Psoas muscle (tissue), 8 donors: ENCODE measurements around the gene FMNL1. TPM values are rescaled to one million over a fixed set of nuclear protein-coding genes. Genes with fewer than 3 reads are reported as not detected.

Source experiments
- ATAC-seq, 4 donors: fragments of 200-7000 bp; cut with Tn5 transposase; one replicate each; pipeline ENCODE4 v1.9.1; 2020; ENCODE audit warnings: moderate library complexity in 3 of 4, mild to moderate bottlenecking in 2 of 4
- DNase-seq, 2 donors: peaks; one replicate each; pipeline ENCODE4 v3.0.0-alpha.2; 2020
- H3K27ac ChIP-seq: fragments of 200-600 bp; one replicate; pipeline ENCODE4 v1.8.0; 2022
- H3K27me3 ChIP-seq, 3 donors: fragments of 200-600 bp in 1 of 3; one replicate each; pipeline versions ENCODE4 v1.6.1 to v1.8.0; 2013 to 2022; ENCODE audit warnings: low read length in 2 of 3, mild to moderate bottlenecking in 2 of 3, moderate library complexity in 1 of 3; ENCODE audit not compliant: insufficient read depth in 3 of 3
- H3K36me3 ChIP-seq, 2 donors: fragments of 200-600 bp in 1 of 2; one replicate each; pipeline versions ENCODE4 v1.6.1 to v1.8.0; 2013 to 2022; ENCODE audit warnings: low read depth in 1 of 2, mild to moderate bottlenecking in 1 of 2, moderate library complexity in 1 of 2; ENCODE audit not compliant: insufficient read depth in 1 of 2
- H3K4me1 ChIP-seq: fragments of 200-600 bp; one replicate; pipeline ENCODE4 v1.8.0; 2022
- H3K4me3 ChIP-seq: fragments of 200-600 bp; one replicate; pipeline ENCODE4 v1.8.0; 2022; ENCODE audit warnings: mild to moderate bottlenecking
- H3K9me3 ChIP-seq: fragments of 200-600 bp; one replicate; pipeline ENCODE4 v1.8.0; 2022
- WGBS, 3 donors: extraction: QIAGEN DNeasy Blood & Tissue Kit; methylation state at CpG; one replicate each; pipeline versions ENCODE4 v1.1.6 to v1.1.7; 2013; 5-methylcytosine and 5-hydroxymethylcytosine counted together
- intact Hi-C, 2 donors: fragments of 100-400 bp; cut with DNase I; formaldehyde crosslinking; loops; one replicate each; pipeline versions ENCODE4 v1.11.0 to v1.14.2; 2022
- long read RNA-seq, 2 donors: library from polyadenylated mRNA; unstranded; transcript quantifications; one replicate each; pipeline ENCODE4 v2.0.0, GENCODE V29; 2021
- polyA plus RNA-seq, 3 donors: library from polyadenylated mRNA; stranded (reverse); fragments of 200-250 nt; gene quantifications; one replicate each; pipeline ENCODE4 v1.2.3, GENCODE V29; 2013
- total RNA-seq, 4 donors: library from RNA; stranded (reverse); fragmentation: NEBNext Ultra II Directional in 2 of 4; extraction: Animal tissue kit (Norgen Biotek cat#: 25700) in 2 of 4; gene quantifications; one replicate each; pipeline versions ENCODE4 v1.2.1 to v1.2.4, GENCODE V29; 2021 to 2023
- TF ChIP-seq, protein P1 (sequence below): fragments of 200-600 bp; IDR thresholded peaks from one replicate; pipeline ENCODE4 v1.8.0; 2022; ENCODE audit warnings: antibody characterized with exemption
- donor health status: healthy with polysubstance abuse.
- donor health status: DM: no; HTN: no; CAD: no; lungs with moderate emphysema.
- donor health status: Bipolar disorder and iron deficiency.
- donor health status: healthy.
- donor health status: DM: yes; HTN: yes; CAD: no.
- donor health status: DM: no; HTN: no; CAD: no.
- donor health status: DM: no; HTN: no; CAD: no.
- donor health status: DM: yes; HTN: yes; CAD: no.

Gene FMNL1, protein sequence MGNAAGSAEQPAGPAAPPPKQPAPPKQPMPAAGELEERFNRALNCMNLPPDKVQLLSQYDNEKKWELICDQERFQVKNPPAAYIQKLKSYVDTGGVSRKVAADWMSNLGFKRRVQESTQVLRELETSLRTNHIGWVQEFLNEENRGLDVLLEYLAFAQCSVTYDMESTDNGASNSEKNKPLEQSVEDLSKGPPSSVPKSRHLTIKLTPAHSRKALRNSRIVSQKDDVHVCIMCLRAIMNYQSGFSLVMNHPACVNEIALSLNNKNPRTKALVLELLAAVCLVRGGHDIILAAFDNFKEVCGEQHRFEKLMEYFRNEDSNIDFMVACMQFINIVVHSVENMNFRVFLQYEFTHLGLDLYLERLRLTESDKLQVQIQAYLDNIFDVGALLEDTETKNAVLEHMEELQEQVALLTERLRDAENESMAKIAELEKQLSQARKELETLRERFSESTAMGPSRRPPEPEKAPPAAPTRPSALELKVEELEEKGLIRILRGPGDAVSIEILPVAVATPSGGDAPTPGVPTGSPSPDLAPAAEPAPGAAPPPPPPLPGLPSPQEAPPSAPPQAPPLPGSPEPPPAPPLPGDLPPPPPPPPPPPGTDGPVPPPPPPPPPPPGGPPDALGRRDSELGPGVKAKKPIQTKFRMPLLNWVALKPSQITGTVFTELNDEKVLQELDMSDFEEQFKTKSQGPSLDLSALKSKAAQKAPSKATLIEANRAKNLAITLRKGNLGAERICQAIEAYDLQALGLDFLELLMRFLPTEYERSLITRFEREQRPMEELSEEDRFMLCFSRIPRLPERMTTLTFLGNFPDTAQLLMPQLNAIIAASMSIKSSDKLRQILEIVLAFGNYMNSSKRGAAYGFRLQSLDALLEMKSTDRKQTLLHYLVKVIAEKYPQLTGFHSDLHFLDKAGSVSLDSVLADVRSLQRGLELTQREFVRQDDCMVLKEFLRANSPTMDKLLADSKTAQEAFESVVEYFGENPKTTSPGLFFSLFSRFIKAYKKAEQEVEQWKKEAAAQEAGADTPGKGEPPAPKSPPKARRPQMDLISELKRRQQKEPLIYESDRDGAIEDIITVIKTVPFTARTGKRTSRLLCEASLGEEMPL
- total RNA-seq (1 to 10 TPM; 5.4 to 6.5 (median 6.0) TPM), polyA plus RNA-seq (1 to 10 TPM; 1.8 to 2.4 (median 2.3) TPM)
- long read RNA-seq, donor 1, result 0 reads
- long read RNA-seq, donor 2, partial matches to known transcripts, result 2 of 4 reads
- long read RNA-seq, donor 2, other reads (novel, unspliced or antisense), result 2 of 4 reads

- Histone ChIP-seq H3K4me3 (peak within 1 kb of the TSS; percentile 70), H3K4me1 (peaks cover 3% of the 10 kb centered on the region), H3K27me3 (peaks cover 0 to 13% (median 8%) of the 10 kb centered on the region in 3 donors), H3K9me3 (no peaks in the 10 kb centered on the region), H3K27ac (no peak within 1 kb of the TSS), H3K36me3 (no peaks in the 10 kb centered on the region)
- TF ChIP-seq, protein P1, sequence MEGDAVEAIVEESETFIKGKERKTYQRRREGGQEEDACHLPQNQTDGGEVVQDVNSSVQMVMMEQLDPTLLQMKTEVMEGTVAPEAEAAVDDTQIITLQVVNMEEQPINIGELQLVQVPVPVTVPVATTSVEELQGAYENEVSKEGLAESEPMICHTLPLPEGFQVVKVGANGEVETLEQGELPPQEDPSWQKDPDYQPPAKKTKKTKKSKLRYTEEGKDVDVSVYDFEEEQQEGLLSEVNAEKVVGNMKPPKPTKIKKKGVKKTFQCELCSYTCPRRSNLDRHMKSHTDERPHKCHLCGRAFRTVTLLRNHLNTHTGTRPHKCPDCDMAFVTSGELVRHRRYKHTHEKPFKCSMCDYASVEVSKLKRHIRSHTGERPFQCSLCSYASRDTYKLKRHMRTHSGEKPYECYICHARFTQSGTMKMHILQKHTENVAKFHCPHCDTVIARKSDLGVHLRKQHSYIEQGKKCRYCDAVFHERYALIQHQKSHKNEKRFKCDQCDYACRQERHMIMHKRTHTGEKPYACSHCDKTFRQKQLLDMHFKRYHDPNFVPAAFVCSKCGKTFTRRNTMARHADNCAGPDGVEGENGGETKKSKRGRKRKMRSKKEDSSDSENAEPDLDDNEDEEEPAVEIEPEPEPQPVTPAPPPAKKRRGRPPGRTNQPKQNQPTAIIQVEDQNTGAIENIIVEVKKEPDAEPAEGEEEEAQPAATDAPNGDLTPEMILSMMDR, result no peak
- intact Hi-C loops, result loop anchor here in 1 of 2 donors (5.0 kb wide), 1 partner anchor 366 kb away; no protein-coding TSS in a partner anchor
- no peak for ATAC-seq
- 6 to 14% (median 11%) methylated on average over 36 to 98 of the region's 98 CpGs for WGBS, 3 donors
- peak; percentile 53 to 80 for DNase-seq
These were observed at the start of gene FMNL1 for GRCh38 chr17:45221081-45222013. Gene FMNL1, plus strand, starts transcription at chr17:45221885. Its CDS starts 240 bp downstream, at chr17:45222125.

DNA sequence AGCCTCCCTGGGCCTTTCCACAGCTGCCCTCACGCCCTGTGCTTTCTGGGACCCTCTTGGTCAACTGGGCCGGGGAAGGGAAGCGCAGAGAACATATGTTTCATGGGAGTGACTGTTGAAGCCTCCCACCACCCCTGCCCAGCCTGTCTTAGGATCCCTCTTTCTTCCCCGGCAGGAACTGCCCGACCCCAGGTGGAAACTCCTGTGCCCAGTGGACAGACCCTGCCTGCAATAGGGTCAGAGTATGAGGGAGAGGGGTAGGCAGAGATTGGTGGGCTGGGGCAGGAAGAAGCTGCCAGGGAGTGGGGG lies 49.5 kb upstream of the FMNL1 start:
- ATAC-seq (peak in 1 of 4 donors; percentile 1), DNase-seq (no peak)
- Histone ChIP-seq H3K27me3 (no peaks in the 10 kb centered on the region), H3K4me1 (peaks cover 26% of the 10 kb centered on the region), H3K36me3 (peaks cover 0 to 30% of the 10 kb centered on the region in 2 donors), H3K4me3 (peak overlapping the region; percentile 44), H3K27ac (peak overlapping the region; percentile 82), H3K9me3 (no peaks in the 10 kb centered on the region)
- intact Hi-C loops, result loop anchor here in 1 of 2 donors (2.0 kb wide), 1 partner anchor 19 kb away; no protein-coding TSS in a partner anchor
- TF ChIP-seq, protein P1, result no peak
- WGBS, 3 donors, result 27 to 40% (median 37%) methylated on average over 5 of the region's 5 CpGs

- H3K4me1 ChIP-seq, result peaks cover 25% of the 10 kb centered on the region
- H3K36me3 ChIP-seq, result peaks cover 0 to 25% of the 10 kb centered on the region in 2 donors
- WGBS, 3 donors, result 21 to 28% (median 24%) methylated on average over 9 to 10 of the region's 10 CpGs
- H3K4me3 ChIP-seq, result peak overlapping the region; percentile 44
- peak; percentile 70 to 89 (median 84) for ATAC-seq
- no peaks in the 10 kb centered on the region for H3K9me3 ChIP-seq
- peak; percentile 70 to 88 for DNase-seq
- no peaks in the 10 kb centered on the region for H3K27me3 ChIP-seq
- TF ChIP-seq, protein P1, result no peak
- peak overlapping the region; percentile 82 for H3K27ac ChIP-seq
- intact Hi-C loops, result loop anchor here in 1 of 2 donors (2.0 kb wide), 1 partner anchor 18 kb away; no protein-coding TSS in a partner anchor
These were observed 49.0 kb upstream of the FMNL1 start for GRCh38 chr17:45172541-45173286.
